ENCODE data around the gene ATIC.

The ATIC gene

GRCh38 chr2:215361876-215362561 is 50.2 kb downstream of the ATIC start:
- H3K27me3 Mint-ChIP-seq: no peaks in the 10 kb centered on the region
- no peaks in the 10 kb centered on the region for H3K4me1 Mint-ChIP-seq (ENCODE audit: low read depth)
- no peak overlapping the region for H3K27ac Mint-ChIP-seq
- H3K9me3 Mint-ChIP-seq (ENCODE audit: low read depth): no peaks in the 10 kb centered on the region
- H3K36me3 Mint-ChIP-seq: peaks cover 33% of the 10 kb centered on the region
- no peak overlapping the region for H3K4me3 Mint-ChIP-seq

- Mint-ChIP-seq H3K36me3 (peaks cover 35% of the 10 kb centered on the region), H3K9me3 (ENCODE audit: low read depth) (no peaks in the 10 kb centered on the region), H3K4me3 (no peak overlapping the region), H3K27ac (no peak overlapping the region), H3K27me3 (no peaks in the 10 kb centered on the region), H3K4me1 (ENCODE audit: low read depth) (no peaks in the 10 kb centered on the region)
Observed at GRCh38 chr2:215362562-215362904, 50.7 kb downstream of the ATIC start.

- Mint-ChIP-seq H3K9me3 (ENCODE audit: low read depth) (no peaks in the 10 kb centered on the region), H3K27me3 (no peaks in the 10 kb centered on the region), H3K36me3 (peaks cover 39% of the 10 kb centered on the region), H3K27ac (no peak overlapping the region), H3K4me1 (ENCODE audit: low read depth) (no peaks in the 10 kb centered on the region), H3K4me3 (no peak overlapping the region)
Observed at GRCh38 chr2:215363039-215363438, 51.2 kb downstream of the ATIC start.

- no peak overlapping the region for H3K27ac Mint-ChIP-seq
- no peak overlapping the region for H3K4me3 Mint-ChIP-seq
- H3K4me1 Mint-ChIP-seq (ENCODE audit: low read depth): no peaks in the 10 kb centered on the region
- peaks cover 39% of the 10 kb centered on the region for H3K36me3 Mint-ChIP-seq
- H3K27me3 Mint-ChIP-seq: no peaks in the 10 kb centered on the region
- H3K9me3 Mint-ChIP-seq (ENCODE audit: low read depth): no peaks in the 10 kb centered on the region
Observed at GRCh38 chr2:215363461-215364156, 51.8 kb downstream of the ATIC start.

- no peaks in the 10 kb centered on the region for H3K9me3 Mint-ChIP-seq (ENCODE audit: low read depth)
- H3K27ac Mint-ChIP-seq: no peak overlapping the region
- H3K4me1 Mint-ChIP-seq (ENCODE audit: low read depth): no peaks in the 10 kb centered on the region
- H3K36me3 Mint-ChIP-seq: peaks cover 42% of the 10 kb centered on the region
- H3K27me3 Mint-ChIP-seq: no peaks in the 10 kb centered on the region
- H3K4me3 Mint-ChIP-seq: no peak overlapping the region
Observed at GRCh38 chr2:215364157-215365155, 52.6 kb downstream of the ATIC start.

GRCh38 chr2:215365184-215365658 is 53.4 kb downstream of the ATIC start:
- Mint-ChIP-seq H3K9me3 (ENCODE audit: low read depth) (no peaks in the 10 kb centered on the region), H3K36me3 (peaks cover 43% of the 10 kb centered on the region), H3K27me3 (no peaks in the 10 kb centered on the region), H3K4me1 (ENCODE audit: low read depth) (no peaks in the 10 kb centered on the region), H3K27ac (no peak overlapping the region), H3K4me3 (no peak overlapping the region)

- no peaks in the 10 kb centered on the region for H3K9me3 Mint-ChIP-seq (ENCODE audit: low read depth)
- peaks cover 41% of the 10 kb centered on the region for H3K36me3 Mint-ChIP-seq
Observed at GRCh38 chr2:215366440-215367032, 54.7 kb downstream of the ATIC start.

GRCh38 chr2:215367662-215368492 is 56.0 kb downstream of the ATIC start:
- Mint-ChIP-seq H3K27me3 (no peaks in the 10 kb centered on the region), H3K9me3 (ENCODE audit: low read depth) (no peaks in the 10 kb centered on the region), H3K4me3 (no peak overlapping the region), H3K27ac (no peak overlapping the region), H3K4me1 (ENCODE audit: low read depth) (no peaks in the 10 kb centered on the region), H3K36me3 (peaks cover 35% of the 10 kb centered on the region)

More at GRCh38 chr2:215366440-215367032, 54.7 kb downstream of the ATIC start:
- Mint-ChIP-seq H3K4me1 (ENCODE audit: low read depth) (no peaks in the 10 kb centered on the region), H3K27me3 (no peaks in the 10 kb centered on the region), H3K27ac (no peak overlapping the region), H3K4me3 (no peak overlapping the region)

GRCh38 chr2:215368493-215368809 is 56.6 kb downstream of the ATIC start:
- H3K27ac Mint-ChIP-seq: no peak overlapping the region
- H3K4me3 Mint-ChIP-seq: no peak overlapping the region
- peaks cover 30% of the 10 kb centered on the region for H3K36me3 Mint-ChIP-seq
- H3K9me3 Mint-ChIP-seq (ENCODE audit: low read depth): no peaks in the 10 kb centered on the region
- H3K4me1 Mint-ChIP-seq (ENCODE audit: low read depth): no peaks in the 10 kb centered on the region
- no peaks in the 10 kb centered on the region for H3K27me3 Mint-ChIP-seq

- H3K4me3 Mint-ChIP-seq: no peak overlapping the region
- no peaks in the 10 kb centered on the region for H3K9me3 Mint-ChIP-seq (ENCODE audit: low read depth)
- H3K4me1 Mint-ChIP-seq (ENCODE audit: low read depth): no peaks in the 10 kb centered on the region
- no peaks in the 10 kb centered on the region for H3K27me3 Mint-ChIP-seq
- H3K36me3 Mint-ChIP-seq: peaks cover 33% of the 10 kb centered on the region
- H3K27ac Mint-ChIP-seq: no peak overlapping the region
Observed at GRCh38 chr2:215369181-215369760, 57.4 kb downstream of the ATIC start.

- Mint-ChIP-seq H3K27me3 (no peaks in the 10 kb centered on the region), H3K4me1 (ENCODE audit: low read depth) (no peaks in the 10 kb centered on the region), H3K9me3 (ENCODE audit: low read depth) (no peaks in the 10 kb centered on the region), H3K4me3 (no peak overlapping the region), H3K36me3 (peaks cover 33% of the 10 kb centered on the region), H3K27ac (no peak overlapping the region)
Observed at GRCh38 chr2:215370112-215370965, 58.5 kb downstream of the ATIC start.

GRCh38 chr2:215371915-215372897 is 60.3 kb downstream of the ATIC start:
- H3K36me3 Mint-ChIP-seq: peaks cover 29% of the 10 kb centered on the region
- H3K27ac Mint-ChIP-seq: no peak overlapping the region
- no peaks in the 10 kb centered on the region for H3K27me3 Mint-ChIP-seq
- H3K9me3 Mint-ChIP-seq (ENCODE audit: low read depth): no peaks in the 10 kb centered on the region
- H3K4me3 Mint-ChIP-seq: no peak overlapping the region
- H3K4me1 Mint-ChIP-seq (ENCODE audit: low read depth): no peaks in the 10 kb centered on the region
